GM18519 (cell line): Measurements from ENCODE around the gene DEGS1.
"Not testable (repeated sequence)": the region's sequence is repeated elsewhere in the genome, so short reads cannot be mapped to it uniquely, and the experiment has no call there.

Source experiments
- ATAC-seq: cut with Tn5 transposase; IDR thresholded peaks from one replicate; pipeline ENCODE4 v1.9.1; 2021; ENCODE audit warnings: mild to moderate bottlenecking, moderate library complexity; ENCODE audit not compliant: unreplicated experiment, low FRiP score

The DEGS1 gene

GRCh38 chr1:224180783-224181452 is 2.1 kb upstream of the DEGS1 start:
- no peak for ATAC-seq

- no peak for ATAC-seq
Observed at GRCh38 chr1:224181453-224181810, 1.6 kb upstream of the DEGS1 start.

- ATAC-seq = peak; percentile 57
Observed at GRCh38 chr1:224182057-224182865, 779 bp upstream of the DEGS1 start.

- peak; percentile 36 for ATAC-seq
Observed at GRCh38 chr1:224183591-224184312, 712 bp downstream of the DEGS1 start.

GRCh38 chr1:224185208-224185607 is 2.2 kb downstream of the DEGS1 start:
- ATAC-seq = no peak

- ATAC-seq = no peak
Observed at GRCh38 chr1:224188286-224188685, 5.2 kb downstream of the DEGS1 start.

GRCh38 chr1:224189561-224189960 is 6.5 kb downstream of the DEGS1 start:
- no peak for ATAC-seq

- peak; percentile 56 for ATAC-seq
Observed at GRCh38 chr1:224192082-224192788, 9.2 kb downstream of the DEGS1 start.

- ATAC-seq = no peak
Observed at GRCh38 chr1:224193319-224193966, 10.4 kb downstream of the DEGS1 start.

- no peak for ATAC-seq
Observed at GRCh38 chr1:224196813-224197600, 14.0 kb downstream of the DEGS1 start.

- no peak for ATAC-seq
Observed at GRCh38 chr1:224198572-224198971, 15.5 kb downstream of the DEGS1 start.

- ATAC-seq = no peak
Observed at GRCh38 chr1:224199679-224200078, 16.6 kb downstream of the DEGS1 start.

GRCh38 chr1:224201383-224201782 is 18.3 kb downstream of the DEGS1 start:
- no peak for ATAC-seq

GRCh38 chr1:224201853-224202252 is 18.8 kb downstream of the DEGS1 start:
- no peak for ATAC-seq

- ATAC-seq = no peak
Observed at GRCh38 chr1:224203243-224204016, 20.4 kb downstream of the DEGS1 start.

- no peak for ATAC-seq
Observed at GRCh38 chr1:224205438-224205840, 22.4 kb downstream of the DEGS1 start.

GRCh38 chr1:224205931-224206538 is 23.0 kb downstream of the DEGS1 start:
- not testable (repeated sequence) for ATAC-seq

GRCh38 chr1:224211206-224211962 is 28.3 kb downstream of the DEGS1 start:
- no peak for ATAC-seq
